GM18498 (cell line): ENCODE data around the gene BTG4.
A peak's percentile ranks its signal among the peaks of the same experiment; 100 is the strongest.

Source experiments
- ATAC-seq: cut with Tn5 transposase; IDR thresholded peaks from one replicate; pipeline ENCODE4 v1.9.1; 2021; ENCODE audit warnings: mild to moderate bottlenecking, moderate library complexity; ENCODE audit not compliant: unreplicated experiment

Gene BTG4

DNA sequence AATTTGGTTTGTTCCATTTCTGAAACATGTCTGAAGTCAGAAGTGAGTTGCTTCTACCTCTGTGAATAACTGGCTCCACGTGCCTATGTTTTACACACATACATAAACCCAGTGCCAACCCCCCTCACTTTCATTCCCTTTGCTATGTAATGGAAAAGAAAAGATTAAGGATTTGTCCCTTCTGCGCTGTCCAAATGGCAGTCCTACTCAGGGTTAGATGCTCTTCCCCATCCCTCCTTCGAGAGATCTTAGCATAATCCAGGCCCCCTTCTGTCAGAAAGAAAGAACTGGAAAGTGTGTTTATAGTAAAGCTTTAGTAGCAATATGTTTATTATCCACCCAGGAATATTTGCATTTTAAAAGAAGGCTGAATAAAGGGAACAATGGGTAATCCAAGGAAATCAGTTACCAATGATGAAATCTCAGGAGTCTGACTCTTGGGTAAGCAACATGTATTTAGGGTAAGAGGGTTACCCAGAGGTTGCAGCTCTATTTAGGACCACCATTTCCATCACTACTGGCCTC, 25.2 kb upstream of the BTG4 start:
- no peak for ATAC-seq

DNA sequence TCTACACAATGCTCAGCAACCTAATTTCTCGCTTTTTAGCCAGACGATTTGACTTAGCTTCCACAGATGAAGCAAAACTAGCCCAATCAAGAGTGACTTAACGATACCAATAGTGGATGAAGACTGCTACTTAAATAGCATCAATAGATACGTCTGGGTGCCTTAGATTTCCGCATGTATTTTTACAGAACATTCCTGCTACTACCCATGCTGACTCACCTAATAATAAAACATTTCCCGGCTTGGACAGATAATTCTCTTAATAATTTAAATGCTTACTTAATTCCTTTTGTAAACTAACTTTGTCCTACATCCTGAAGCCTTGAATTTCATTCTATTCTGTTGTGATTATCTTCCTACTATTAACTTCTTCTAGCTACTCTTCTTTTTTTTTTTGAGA, 23.1 kb upstream of the BTG4 start:
- no peak for ATAC-seq

DNA sequence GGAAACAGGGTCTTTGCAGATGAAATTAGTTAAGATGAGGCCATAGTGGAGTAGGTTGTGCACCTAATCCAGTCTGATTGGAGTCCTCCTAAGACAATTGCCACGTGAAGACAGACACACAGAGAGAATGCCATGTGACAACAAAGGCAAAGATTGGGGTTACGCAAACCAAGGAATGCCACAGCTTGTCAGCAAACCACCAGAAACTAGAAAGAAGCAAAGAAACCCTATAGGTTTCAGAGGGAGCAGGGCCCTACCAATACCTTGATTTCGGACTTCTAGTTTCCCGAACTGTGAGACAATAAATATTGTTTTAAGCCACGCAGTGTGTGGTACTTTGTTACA, 20.2 kb upstream of the BTG4 start:
- ATAC-seq, result no peak

DNA sequence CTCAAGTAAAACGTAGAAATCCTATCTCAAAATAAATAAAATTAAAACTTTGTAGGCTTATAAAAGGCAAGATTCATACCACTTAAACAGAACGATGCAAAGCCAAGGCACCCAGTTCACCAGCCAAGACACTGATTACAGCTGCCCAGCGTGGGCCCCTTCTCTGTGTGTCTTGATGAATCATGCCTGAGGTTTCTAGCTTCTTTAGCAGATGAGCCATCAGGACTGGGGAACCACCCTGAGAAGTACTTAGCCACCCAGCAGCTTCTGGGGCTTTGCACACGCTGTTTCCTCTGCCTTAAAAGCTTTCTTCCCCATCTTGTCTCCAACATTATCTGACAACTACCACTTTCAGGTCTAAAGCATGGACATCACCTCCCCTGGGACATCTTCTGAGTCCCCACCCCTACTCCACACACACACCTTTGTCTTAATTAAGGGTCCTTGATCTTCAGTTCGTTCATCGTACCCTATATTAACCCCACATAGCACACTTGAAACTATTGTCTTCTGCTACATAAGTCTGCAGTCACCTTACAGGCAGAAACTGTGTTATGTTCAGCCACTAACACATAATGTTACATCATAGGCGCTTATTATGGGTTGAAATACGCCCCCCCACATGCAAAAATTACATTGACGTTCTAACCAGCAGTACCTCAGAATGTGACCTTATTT, 19.6 kb upstream of the BTG4 start:
- peak; percentile 84 for ATAC-seq

DNA sequence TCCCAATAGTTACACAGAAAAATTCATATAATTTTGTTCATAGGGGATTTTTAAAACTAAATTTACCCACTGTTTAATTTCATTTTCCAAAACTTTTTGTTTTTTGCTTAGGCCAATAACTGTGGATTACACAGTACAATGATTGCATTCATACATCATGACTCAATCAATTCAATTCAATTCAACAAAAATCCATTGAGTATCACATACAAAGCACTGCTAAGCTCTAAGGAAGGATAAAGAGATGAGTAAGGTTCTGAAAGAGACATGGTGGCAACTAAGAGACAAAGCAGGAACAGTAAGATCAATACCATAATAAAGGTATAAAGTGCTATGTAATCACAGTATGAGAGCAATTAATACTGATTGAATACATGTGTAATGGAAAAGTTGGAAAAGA, 18.9 kb upstream of the BTG4 start:
- ATAC-seq, result no peak

DNA sequence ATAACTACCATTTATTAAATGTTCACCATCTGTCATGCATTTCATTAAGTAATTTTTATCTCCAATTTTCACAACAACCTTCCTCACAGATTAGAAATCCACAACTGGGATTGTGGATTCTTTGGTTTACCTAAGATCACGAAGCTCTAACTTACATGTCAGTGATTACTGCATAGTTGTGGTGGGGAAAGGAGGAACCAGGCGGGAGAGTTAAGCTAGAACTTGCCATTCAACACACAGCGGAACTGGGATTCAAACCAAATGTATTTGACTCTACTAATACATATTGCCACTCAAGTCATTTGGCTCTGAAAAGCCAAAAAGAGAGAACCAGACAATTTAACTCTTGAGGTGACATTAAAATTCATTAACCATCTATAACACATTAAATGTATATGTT, 17.9 kb upstream of the BTG4 start:
- ATAC-seq, result no peak

DNA sequence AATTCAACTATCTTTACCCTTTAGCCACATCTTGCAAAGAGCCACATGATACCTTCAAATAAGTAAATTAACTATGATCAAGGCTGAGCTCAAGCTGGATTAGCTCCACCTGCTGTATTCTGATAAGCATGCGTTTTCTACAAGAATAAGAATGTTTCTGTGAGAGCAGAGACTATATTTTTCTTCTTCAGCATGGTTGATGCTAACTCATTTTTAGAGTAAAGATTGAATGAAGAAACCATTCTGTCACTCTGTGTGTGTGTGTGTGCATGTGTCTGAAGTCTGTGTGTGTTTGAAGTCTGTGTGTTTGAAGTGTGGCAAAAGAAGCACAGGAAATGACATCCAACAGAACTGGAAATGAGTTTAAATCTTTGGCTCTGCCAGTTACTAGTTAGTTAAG, 16.4 kb upstream of the BTG4 start:
- no peak for ATAC-seq

DNA sequence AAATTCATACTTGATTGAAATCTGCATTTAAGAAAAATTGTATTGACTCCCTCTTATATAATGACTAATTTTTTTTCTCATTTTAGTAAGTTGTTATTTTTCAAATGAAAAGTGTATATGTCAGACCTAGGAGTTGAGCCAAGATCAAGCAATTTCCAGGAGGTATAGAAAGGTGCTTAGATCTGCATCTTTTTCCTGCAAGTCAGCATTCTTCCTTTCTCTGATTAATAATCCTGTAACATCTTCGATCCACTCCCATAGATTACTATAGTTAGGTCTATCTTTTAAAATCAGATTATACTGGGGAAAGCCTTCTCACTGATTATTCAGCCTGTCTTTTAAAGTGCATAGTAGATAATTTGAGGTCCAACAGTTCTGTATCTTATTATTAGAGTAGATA, 15.1 kb upstream of the BTG4 start:
- no peak for ATAC-seq

DNA sequence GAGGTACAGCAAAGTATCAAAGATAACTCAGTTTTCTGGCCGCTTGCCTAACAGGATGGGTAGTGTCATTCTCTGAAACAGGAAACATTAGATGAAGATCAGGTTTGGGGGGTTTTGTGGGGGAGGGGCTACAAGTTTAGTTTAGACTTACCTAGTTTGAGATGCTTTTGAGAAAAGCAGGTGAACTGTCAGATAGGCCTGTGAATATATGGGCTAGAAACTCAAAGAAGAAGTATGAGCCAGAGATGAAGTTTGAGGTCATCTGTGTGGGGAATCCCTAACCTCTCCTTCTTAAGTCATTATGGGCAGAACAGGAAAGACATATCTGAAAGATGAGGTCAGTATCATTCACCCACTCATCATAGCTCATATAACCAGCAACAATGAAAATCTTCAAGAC, 14.3 kb upstream of the BTG4 start:
- peak; percentile 48 for ATAC-seq

DNA sequence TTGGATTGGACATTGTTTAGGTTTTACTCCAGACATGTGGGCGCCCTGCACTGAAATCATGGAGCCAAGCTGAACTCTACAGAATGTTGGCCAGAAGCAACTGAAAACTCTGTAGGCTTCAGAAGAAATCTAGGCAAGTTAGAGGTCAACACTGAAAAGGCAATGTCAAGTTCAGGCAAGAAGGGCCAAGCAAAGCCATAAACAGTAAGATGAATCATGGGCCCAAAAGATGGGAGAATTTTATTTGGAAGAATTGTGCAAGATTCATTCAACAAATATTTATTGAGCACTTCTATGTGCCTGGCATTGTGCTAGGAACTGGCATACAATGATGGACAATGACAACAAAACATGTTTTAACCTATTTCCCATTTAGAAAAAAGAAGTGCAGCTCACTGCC, 13.3 kb upstream of the BTG4 start:
- no peak for ATAC-seq

DNA sequence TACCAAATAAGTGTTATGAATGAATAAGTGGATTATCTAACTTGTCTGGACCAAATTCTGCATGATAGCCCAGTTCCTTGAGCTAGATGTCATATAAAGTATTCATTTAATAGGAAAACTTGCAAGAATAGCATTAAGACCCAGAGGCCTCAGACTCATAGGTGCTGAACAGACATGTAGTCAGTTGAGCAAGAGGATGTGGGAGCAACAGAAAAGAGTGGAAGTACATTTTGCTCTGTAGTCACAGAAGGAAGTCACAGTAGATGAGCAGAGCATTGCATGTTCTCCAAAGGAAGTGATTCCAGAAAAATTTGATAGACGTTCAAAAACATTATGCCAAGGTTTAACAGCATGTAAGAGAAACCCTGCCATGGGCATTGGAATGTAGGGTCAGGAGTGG, 11.9 kb upstream of the BTG4 start:
- ATAC-seq, result no peak

DNA sequence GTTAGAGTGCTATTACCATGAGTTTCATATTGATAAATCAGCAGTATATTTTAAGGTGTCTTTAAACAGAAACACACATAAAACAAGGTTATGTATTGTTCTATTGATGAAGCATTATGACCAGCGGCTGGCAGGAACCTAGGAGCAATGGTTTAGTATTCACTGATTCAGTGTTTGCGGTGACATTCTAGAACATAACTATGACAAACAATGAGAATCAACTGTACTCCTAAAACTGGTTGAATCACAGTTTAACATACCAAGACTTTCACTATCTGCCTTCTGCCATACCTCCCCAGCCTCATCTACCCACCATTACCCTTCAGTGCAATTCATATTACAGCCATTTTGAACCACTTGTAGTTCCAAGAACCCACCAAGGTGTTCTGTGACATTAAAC, 11.2 kb upstream of the BTG4 start:
- no peak for ATAC-seq

DNA sequence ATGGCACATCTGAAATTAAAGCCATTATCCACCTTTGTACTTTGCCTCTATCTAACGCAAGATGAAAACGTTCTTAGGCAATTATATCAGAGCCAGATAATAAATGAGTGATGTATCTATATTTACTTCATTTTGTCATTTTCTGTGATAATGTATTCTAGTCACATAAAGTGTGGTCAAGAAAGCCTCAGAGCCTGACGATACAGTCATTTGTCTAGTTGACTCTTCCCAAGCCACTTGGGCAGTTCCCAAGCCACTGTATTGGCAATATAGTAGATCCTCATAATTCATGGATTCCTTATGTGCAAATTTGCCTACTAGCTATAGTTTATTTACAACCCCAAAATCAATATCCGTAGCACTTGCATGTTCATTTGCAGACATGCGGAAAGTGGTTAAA, 10.2 kb upstream of the BTG4 start:
- ATAC-seq, result no peak

DNA sequence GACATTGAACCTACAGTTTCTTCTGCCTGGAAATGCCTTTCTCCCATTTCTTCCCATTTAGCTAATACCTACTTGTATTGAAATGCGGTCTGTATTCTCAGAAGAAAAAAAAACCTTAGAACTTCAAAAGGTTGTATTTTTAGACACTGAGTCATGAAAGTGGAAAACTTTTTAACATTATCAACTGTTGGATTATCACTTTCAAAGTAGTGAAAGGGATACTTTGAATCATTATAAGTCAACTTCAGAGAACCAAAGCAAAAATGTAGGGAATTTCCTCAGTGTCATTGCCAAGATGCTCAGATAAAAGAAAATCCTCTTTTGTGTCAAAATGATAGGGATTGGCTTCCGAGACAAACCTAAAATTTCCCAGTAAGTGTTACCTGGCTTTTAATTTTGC, 8.9 kb upstream of the BTG4 start:
- no peak for ATAC-seq

DNA sequence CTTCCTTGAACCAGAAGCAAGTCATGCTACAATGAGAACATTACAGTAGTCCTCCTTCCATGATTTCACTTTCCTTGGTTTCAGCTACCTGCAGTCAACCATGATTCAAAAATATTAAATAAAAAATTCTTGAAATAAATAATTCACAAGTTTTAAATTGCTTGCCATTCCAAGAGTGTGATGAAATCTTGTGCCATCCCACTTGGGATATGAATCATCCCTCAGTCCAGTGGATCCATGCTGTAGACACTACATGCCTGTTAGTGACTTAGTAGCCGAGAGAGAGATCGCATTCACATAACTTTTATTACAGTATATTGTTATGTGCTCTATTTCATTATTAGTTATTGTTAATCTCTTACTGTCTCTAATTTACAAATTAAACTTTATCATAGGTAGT, 8.4 kb upstream of the BTG4 start:
- ATAC-seq, result no peak

DNA sequence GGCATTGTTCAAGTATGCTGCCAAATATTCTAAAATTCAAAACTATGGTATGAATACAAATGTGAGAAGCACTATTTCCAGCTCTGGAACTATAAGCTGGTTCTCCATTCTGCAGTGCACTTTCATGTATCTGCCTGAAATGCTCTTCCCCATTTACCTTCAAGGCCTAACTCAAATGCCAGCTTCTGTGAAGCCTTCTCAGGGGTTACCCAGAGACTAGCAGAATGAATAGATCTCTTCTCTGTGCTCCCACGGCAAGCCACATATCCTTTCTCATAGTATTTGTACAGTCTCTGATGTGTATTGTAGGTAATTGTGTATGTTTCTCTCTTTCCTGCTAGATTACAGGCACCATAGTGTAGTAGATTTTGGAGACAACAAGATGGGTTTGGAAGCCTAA, 6.5 kb upstream of the BTG4 start:
- no peak for ATAC-seq

DNA sequence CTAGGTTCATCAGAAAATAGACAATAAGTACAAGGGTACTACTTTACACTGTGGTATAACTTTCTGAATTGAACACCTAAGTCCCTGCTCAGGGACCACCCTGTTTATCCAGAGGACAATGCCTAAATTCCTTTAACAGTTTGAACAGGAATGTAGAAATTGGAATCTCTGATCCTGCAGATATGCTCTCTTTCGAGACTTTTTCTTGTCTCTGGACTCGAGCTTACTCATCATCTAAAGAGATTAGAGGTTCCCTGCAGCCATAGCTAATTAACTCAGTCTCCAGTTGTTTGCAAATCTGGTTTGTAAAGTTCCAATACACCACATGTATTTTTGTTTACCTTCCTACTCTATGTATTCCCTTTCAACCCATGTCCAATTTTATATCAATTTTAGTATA, 3.4 kb upstream of the BTG4 start:
- no peak for ATAC-seq

DNA sequence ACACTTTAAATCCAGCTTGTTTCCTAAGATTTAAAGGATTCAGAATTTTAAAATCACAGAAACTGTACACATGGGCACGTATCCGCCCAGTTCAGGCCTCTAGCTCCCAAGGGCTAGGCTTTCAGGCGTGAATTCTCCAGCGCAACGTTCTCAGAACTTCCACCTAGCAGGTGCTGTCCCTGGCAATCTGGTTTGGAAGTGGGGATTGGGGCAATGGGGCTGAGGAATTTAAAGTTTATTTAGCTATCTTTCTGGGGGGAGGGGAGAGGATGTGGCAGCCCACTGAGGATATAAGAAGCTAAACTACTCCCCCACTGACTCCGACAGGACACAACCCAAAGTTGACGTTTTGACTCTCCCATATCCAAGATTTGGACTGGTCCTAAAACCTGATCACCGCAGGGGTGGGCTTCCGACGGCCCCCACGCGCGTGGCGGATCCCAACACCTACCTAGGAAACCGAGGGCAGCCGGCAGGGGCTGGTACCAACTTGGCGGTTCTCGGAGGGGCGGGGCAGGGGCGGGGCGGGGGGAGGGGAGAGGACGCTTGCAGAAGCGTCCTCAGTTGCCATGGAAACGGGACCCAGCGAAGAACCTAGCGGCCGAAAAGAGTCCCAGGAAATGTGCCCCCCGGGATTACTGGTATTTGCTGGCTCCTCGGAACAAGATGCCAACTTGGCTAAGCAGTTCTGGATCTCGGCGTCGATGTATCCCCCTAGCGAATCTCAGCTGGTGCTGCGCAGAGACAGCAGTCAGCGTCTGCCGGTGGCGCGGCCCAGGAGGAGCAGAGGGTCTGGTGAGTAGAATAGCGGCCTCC, 2.2 kb upstream of the BTG4 start, which contains the start of gene HOATZ:
HOATZ (plus strand) TSS at position 563 of the 816 bp plus-strand sequence; CDS start at position 570, 7 bp downstream.
- ATAC-seq, result no peak

DNA sequence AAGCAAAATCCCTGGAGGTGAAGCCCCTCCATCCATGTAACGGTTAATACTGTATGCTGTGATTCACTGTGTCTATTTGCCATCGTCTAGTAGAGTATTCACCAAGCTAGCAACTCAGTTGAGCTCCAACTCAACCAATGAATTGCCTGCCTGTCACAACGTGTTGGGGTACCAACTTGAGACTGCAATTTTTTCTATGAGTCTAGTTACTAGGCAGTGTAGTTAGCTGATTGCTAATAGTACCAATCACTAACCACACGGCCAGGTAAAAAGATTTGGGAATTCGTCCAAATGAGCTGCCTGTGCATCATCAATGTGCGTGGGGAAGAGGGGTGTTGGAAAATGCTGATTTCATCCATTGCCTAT, 1.0 kb upstream of the BTG4 start:
- peak; percentile 21 for ATAC-seq

DNA sequence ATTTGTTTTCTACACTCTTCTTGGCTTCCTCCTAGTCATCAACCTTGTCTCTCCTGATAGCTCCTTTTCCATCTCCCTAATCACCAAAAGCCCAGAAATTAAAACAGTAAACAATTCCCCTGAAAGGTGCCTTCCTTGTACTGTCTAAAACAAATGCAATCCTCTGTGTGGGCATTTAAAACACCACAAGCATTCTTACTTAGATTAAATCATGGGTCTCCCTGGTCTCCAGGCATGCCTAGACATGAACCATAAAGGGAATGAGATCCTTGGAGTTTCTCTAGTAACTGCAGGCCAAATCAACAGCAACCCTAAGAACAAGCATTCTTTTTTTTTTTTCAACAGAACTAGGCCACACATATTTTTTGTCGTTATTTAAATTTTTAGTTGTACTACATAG, 1.9 kb downstream of the BTG4 start:
- ATAC-seq, result no peak

DNA sequence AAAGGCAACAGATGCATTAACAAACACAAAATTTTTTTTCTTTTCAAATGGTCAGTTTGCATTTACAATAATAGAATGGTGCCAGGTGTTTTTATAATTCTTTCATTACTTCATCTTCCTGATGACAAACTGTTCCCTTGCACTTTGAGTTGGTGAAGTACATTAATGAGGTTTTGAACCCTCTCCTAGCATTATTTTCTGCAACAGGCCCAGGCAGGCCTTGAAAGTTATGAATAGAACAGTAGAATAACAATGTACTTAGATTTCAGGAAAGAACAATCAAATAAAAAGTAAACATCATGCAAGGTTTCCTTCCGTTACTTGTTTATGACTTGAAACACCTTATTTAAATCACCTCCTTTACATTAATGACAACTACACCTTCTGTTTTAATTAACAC, 9.6 kb downstream of the BTG4 start:
- ATAC-seq, result no peak

DNA sequence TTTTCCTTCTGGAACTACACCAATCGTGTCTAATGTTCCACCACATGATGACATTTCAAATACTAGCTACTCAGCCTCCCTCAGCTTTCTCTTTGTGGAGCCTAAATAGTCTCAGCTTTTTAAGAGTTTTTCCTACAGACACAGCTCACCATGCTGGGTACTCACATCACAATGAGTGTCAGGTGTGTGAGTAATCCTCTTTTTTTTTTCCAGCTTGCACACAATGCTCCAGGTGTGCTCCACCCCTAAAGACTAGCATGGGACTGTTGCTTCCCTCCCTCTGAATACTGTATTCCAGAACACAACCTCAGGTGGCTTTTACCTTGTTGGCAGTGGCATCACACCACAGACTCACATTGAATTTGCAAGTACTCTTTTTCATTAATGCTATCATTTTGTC, 11.7 kb downstream of the BTG4 start:
- no peak for ATAC-seq

DNA sequence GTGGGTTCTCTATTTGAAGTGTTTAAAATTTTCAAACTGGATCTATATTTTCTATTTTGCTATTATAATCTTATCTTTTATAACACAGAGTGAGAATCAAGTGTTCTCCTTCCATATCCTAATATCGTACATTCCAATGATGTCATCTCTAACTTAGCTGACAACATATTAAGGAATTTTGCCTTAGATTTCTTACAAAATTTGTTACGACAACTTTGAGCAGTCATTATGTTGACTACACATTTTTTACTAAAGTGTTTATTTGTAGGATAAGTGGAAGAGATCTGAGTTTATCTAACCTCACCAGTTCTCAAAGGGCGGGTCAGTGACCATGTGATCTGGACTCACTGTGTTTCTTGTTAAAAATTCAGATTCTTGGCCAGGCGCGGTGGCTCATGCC, 12.7 kb downstream of the BTG4 start:
- ATAC-seq, result no peak
